GM18508 (cell line): ENCODE measurements around the gene MEGF6.
"Not testable (repeated sequence)": the region's sequence is repeated elsewhere in the genome, so short reads cannot be mapped to it uniquely, and the experiment has no call there.

Source experiments
- ATAC-seq: cut with Tn5 transposase; IDR thresholded peaks from one replicate; pipeline ENCODE4 v1.9.1; 2021; ENCODE audit warnings: moderate number of reproducible peaks; ENCODE audit not compliant: insufficient read depth, unreplicated experiment

Gene MEGF6

DNA sequence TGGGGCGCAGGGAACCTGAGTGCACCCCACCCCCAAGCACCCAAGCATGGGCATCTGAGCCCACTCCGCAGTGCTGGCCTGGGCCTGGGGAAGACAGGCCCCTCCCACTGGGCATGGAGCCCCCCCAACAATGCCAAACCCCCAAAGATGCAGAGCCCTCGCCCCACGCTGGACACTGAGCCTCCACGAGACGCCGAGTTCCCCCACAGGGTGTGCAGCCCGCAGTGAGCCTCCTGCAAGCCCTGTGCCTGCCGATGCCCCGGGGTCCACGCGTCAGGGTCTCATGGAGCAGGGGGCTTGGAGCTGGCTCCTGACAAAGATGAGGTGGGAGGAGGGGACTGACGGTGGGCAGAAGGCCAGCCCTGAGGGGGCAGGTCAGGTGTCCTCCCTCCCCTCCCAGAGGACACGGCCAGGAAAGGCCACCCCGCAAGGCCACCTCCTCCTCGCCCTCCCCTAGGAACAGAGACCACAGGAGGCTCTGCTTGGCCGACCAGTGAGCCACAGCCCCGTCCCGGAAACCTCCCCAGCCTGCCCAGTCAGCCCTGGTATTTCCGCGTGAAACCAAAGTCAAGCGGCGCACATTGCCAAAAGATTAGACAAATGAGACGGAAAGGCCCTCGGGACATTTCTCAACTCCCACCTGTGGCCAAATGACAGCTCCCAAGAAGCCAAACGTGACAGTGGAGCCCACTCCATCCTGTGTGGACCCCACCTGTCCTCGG, 33.4 kb downstream of the MEGF6 start:
- no peak for ATAC-seq

DNA sequence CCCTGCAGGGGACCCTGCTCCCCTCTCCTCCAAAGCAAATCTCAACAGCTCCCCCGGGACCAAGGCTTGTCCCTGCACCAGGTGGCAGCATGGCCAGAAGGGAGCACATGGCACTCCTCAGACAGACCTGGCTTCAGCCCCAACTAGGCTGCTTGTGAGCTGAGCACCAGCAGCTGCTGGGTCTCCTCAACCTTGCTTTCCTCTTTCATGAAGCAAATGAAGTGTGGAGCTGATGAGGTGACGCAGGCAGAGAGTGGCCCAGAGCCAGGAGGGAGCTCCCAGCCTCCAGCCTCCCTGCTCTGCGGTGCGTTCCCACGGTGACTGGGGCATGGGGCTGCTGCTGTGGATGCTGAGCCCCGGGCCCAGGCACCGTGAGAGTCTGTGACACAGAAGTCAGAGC, 34.0 kb downstream of the MEGF6 start:
- ATAC-seq: no peak

DNA sequence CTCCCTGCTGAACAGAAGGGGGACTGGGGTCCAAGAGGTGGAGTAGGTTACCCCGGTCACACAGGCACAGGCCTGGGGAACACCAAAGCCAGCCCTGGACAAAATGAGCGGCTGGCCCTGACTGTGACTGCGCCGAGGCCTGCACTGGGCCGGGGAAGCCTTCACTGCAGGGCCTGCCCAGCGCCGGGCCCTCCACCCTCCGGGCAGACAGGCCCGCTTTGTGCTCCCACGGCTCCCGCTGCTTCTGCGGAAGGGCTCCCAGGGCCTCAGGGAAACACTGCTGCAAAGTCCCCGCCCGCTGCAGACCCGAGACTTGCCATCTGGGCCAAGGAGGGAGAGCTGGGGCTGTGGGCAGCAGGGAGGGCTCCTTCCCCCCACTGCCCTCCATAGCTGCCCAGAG, 35.3 kb downstream of the MEGF6 start:
- no peak for ATAC-seq

DNA sequence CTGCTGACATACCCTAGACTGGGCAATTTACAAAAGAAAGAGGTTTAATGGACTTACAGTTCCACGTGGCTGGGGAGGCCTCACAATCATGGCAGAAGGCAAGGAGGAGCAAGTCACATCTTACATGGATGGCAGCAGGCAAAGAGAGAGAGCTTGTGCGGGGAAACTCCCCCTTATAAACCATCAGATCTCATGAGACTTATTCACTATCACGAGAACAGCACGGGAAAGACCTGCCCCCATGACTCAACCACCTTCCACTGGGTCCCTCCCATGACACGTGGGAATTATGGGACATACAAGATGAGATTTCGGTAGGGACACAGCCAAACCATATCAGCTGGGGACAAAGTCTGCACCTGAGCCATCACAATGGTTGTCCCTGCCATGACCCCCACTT, 35.8 kb downstream of the MEGF6 start:
- not testable (repeated sequence) for ATAC-seq

DNA sequence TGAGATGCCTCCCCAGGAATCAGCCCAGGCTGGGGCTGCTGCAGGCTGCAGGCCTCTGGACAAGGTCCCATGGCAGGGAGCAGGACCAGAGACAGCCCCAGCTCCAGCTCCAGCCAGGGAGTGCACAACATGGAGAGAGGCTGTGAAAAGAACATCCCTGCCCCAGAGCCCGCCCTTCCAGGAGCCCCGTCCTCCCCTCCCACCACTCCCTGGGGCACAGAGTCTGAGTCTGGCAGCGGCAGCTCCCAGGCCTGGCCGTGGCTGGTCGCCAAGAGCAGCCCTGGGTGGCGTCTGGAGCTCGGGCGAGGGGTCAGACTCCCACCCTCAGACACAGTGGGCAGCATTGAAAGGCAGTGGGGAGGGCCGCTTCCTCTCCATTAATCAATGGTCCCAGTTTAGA, 37.8 kb downstream of the MEGF6 start:
- ATAC-seq: no peak

DNA sequence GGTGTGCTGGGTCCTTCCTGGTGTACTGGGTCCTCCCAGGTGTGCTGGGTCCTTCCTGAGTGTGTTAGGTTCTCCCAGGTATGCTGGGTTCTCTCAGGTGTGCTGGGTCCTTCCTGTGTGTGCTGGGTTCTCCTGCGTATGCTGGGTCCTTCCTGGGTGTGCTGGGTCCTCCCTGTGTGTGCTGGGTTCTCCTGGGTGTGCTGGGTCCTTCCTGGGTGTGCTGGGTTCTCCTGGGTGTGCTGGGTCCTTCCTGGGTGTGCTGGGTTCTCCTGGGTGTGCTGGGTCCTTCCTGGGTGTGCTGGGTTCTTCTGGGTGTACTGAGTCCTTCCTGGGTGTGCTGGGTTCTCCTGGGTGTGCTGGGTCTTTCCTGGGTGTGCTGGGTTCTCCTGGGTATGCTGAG, 38.7 kb downstream of the MEGF6 start:
- not testable (repeated sequence) for ATAC-seq

DNA sequence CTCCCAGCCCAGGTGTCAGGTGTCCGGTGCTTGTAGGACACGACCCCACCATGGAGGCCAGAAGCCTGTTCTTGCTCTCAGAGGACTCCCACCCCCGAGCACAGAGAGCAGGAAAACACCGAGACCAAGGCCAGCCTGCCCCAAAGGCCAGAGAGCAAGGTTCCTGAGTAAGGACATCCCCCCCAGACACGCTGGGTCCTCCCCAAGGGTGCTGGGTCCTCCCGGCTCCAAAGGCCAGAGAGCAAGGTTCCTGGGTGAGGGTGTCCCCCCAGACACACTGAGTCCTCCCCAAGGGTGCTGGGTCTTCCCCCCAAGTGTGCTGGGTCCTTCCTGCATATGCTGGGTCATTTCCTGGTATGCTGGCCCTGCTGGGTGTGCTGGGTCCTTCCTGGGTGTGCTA, 40.0 kb downstream of the MEGF6 start:
- no peak for ATAC-seq

DNA sequence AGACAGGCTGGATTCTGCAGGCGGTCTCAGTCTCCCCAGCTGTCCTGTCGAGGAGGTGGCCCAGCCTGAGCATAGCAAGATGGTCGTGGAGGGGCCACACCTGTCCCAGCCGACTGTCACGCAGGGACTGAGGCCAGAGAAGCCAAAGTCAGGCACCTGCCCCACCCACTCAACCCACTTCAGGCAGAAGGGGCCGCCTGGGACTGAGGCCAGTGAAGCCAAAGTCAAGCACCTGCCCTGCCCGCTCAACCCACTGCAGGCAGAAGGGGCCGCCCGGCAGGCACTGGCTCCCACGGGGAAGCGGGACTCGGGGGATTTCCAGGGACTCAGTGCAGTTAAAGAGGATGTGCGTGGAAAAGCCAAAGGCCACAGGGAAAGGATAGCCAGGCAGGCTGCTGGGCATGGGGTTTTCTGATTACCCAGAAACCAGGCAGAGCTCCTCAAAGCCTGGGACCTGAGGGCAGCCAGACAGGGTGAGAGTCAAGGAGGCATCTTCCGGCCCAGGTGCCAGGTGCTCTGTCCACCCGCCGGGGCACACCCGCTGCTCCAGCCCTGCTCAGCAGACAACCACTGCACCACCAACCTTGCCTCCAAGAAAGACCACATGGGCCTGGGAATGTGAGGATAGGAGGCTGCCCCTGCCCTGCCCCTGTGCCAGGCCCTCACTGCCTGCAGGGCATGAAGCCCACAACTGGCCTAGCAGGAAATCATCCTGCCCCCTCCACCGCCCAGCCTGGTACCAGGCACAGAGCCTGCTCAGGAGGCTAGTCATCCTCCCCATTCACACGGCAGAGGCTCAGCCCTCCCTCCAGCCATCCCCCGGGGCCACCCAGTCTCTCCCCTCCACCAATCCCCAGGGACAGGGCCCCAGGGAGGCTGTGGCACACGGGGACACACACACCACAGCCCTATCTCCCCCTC, 41.0 kb downstream of the MEGF6 start:
- no peak for ATAC-seq

DNA sequence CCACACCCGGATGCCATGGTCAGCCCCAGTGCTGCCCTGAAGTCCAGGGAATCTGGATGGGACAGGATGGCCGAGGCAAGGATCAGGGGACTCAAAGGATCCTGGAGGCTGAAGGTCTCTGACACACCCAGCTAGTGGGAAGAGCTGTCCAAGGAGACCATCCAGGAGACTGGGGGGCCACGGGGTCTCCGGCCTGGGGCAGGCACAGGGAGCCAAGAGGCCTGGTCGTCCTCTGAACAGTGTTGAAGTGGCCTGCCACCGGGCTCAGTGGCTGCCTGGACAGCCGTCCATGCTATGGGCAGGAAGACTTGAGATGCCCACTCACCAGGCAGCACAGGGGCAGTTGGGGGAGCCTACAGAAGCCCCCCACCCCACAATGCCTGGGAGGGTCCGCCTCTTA, 41.9 kb downstream of the MEGF6 start:
- no peak for ATAC-seq

DNA sequence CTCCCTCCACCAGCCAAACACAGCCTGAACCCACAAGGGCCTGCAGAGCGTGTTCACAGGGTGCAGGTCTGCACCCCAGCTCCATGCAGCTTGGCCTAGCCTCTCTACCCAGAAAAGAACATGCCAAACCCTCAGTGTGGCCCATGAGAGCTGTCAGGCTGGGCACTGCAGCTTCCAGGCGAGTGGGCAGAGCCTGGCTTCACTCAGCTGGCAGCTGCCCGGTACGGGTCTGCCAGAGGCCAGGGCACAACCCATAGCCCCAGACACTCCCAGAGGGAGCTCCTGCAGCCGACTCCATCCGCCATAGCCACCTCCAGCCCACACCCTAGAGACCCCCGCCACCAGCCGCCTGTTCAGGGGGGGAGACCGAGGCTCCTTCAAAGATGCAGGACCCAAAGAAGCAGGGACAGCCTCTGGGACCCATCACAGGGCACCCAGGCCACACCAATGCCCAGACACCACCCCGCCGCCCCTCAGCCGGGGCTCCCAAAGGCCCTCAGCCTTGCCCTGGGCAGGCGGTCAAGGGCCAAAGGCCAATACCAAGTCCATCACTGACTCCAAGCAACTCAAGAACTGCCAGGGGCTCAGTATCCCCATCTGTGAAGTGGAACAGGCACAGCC, 42.4 kb downstream of the MEGF6 start:
- ATAC-seq: no peak

DNA sequence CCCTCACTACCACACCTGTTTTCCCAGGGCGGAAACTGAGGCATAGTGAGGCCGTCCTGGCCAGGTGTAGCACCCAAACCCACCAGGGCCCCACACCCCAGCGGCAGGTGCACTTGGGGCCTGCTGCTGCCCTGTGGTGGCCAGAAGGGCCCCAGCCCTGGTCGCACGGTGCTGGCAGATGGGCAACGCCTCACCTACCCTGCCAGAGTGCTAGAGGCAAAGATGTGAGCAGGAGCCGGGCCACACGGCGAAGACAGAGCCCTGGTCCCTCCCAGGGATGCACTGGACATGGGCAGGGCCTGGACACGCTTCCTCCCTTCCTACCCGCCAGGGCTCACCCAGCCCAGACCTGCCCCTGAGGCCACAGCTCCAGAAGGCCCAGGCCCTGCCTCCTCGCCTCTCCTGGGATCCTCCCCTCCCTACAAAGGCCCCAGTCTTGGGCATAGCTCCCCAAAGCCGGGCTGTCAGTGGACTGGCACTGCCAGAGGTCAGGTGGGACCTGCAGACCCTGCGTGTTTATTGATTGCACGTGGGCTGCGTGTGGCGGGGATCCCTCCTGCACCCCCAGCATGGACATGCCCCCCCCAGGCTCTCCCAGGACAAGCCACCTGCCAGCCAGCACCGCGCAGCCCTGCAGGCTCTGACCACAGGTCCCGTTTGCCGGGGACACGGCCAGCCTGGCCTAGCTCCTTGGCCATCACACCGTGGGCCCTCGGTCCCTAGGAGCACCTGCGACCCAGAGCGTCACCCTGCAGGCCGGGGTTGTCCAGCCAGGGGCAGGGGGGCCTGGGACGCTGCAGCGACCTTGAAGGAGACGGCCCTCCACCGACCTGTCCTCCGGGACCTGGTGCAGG, 44.1 kb downstream of the MEGF6 start:
- no peak for ATAC-seq

DNA sequence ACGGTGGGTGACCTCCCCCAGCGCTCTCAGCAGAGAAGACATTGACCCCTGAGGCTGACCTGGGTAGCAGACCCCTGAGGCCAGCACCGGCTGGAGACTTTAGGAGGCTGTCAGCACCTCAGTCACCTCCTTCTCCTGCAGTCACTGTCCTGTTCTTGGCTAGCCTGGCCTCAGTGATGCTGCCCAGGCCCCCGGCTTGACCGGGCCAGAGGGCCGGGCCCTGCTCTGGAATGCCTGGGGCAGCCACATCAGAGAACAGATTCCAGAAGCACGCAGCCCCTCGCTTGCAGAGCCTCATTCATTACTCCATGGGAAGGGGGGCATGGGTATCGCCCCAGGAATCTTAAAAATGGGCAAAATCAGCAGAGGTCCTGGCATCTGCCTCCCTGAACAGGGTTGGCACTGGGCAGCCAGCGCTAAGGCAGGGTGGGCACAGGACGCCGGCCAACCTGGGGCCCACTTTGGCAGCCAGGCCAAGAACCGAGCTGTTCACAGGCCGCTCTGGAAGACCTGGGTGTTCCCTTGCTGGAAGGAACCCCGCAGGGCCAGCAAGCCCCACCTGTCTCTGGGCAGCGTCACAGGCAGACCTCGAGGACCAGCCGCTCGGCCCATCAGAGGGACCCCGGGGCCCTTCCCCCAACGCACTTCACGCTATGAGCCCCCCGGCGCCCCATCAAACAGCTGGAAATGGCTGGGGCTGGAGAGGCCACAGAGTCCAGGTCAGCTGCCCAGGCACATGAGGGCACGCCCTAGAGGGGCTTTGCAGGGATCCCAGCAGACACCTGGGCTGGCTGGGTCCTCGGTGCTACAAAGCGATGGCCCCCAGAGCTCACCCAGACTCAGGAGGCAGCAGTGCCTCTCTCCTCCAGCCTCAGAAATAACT, 45.1 kb downstream of the MEGF6 start:
- ATAC-seq: no peak

DNA sequence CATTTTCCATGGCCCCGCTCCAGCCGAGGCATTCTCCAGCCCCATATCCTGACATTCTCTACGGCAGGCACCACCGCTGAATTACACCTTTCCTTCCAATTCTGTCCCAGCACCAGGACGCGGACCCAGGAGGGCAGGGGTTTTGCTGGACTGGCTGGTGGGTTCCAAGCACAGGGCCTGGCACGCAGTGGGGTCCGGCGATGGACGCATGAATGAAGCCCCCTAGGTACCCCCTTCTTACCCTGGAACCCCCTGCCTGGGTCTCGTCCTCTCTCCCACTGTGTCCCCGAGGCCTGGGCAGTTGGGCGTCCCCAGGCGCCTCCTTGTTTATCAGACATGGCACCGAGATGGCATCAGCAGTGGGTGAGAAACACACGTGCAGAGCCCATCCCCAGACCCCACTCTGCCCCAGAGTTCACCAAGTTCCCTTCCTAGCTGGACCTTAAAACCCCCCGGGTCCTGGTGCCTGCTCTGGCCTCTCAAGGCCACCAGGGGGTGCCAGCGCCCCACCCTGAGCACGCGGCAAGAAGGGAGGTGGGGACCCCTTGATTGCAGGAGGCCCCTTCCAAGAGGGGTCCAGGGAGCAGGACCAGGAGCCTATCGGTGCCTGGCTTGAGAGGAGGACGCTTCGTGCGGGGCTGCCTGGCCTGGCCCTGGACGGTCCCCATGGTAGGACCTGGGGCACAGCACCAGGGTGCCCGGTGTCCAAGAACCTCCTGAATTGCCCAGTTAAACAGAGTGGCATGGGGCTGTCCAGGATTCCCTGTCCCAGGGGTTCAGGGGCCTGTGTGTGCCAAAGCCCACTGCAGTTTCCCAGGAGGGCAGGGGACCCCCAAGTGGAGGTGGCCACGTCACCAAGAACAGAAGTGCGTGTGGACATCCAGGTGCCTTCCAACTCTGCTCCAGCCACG, 46.1 kb downstream of the MEGF6 start:
- no peak for ATAC-seq

DNA sequence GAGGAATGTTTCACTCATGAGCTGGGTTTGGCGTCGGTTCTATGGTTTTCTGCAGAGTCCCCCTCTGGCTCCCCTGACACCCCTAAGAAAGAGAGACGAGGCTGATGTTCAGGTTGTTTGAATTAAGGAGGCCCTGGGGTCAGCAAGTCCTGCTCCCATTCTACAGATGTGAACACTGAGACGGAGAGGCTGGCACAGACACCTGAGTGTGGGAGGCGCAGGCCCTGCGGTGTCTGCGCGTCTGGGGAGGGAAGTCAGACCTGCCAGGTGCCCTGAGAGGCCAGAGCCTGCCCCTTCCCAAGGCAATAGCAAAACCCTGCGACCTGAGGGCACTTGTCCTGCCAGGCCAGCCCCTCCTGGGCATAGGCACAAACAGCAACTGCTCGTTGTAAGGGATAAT, 47.7 kb downstream of the MEGF6 start:
- ATAC-seq: no peak

DNA sequence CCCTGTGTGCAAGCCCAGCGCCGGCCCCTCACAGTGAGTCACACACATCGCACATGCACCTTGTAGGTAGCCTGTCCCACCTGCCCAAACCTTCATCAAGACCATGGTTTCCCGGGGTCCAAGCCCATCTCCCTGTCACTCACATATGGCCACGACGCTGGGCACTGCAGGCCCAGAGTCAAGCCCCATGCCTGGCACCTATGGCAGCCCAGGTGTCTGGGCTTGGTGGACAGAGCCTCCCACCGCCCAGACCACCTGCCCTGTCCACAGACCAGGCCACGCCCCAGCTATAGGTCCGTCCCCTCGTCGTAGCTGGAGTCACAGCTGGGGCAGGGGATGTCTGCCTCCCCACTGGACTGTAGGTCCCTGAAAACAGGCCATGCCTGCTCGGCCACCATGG, 48.2 kb downstream of the MEGF6 start:
- no peak for ATAC-seq

DNA sequence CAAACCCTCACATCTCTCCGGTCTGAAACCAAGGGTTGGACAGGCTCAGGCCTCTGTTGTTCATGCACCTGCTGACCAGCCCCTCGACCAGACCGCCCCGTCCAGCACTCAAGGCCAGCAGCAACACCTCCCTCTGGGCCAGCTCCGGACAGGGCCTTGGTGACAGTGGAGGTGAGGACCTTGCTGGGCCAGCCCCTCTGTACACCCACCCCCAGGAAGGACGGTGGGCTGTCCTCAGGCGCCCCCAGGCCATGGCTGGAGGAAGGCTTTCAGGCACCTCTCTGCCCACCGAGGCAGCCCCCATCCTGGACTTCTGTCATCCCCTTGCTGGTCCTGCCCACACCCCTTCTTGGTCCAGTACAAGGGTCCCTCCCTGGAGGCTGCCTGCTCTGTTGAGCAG, 48.6 kb downstream of the MEGF6 start:
- no peak for ATAC-seq

DNA sequence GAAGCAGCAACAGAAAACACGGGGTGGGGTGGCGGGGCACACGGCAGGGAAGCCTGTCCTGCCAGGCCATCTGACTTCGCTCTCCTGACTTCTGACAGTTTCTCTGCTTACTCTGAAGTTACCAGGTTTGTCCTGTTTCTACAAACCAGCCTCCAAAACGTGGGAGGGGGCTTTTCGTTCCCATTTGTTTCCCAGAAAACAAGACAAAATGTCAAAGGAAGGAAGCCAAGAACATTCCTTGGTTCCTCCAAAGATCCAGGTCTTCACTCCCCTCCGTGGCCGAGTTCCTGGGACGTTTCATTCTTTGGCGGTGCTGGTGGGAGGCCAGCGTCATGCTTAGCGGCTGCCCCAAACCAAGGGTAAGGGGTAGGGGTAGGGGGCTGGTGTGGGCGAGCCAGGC, 49.6 kb downstream of the MEGF6 start:
- ATAC-seq: no peak

DNA sequence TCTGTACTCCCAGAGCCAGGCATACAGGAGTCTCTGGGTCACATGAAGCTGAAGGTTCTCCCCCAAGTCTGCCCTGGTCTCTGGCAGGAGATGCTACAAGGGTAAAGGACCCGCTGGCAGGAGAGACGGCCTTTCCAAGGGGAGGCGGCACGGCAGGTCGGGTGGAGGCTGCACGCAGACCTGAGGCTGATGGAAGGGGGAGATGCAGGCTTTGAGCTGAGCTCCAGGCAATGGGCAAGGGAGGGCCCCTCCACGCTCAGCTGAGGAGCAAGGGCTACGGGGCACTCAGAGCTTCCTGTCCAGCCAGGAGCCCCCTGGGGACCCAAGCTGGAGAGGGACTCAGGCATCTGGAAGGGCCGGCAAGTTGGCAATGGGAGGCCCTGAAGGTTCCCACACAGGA, 50.3 kb downstream of the MEGF6 start:
- no peak for ATAC-seq
